HG03045 (cell line): ENCODE data around the gene RIMOC1.
"Not testable (repeated sequence)": the region's sequence is repeated elsewhere in the genome, so short reads cannot be mapped to it uniquely, and the experiment has no call there.

Source experiments
- ATAC-seq: cut with Tn5 transposase; IDR thresholded peaks from one replicate; pipeline ENCODE4 v1.9.1; 2021; ENCODE audit warnings: mild to moderate bottlenecking, moderate library complexity; ENCODE audit not compliant: unreplicated experiment

RIMOC1 gene

DNA sequence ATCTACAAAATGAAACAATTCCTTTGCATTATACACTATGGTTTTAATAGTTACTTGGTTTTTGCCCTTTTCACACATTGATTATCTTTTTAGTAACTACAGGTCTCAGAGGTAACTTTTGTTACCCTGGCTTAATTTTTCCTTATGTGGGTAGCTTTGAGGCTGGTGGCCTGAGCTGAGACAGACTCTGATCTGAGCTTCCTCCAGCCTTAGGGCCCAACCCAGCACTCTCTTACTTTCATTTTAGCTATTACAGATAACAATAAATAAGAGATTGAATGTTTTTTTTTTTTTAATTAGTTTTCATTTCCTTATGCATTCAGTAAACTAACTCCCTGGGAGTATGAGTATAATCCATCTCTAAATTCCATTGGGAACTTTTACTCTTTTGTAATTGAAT, 18.9 kb upstream of the RIMOC1 start:
- ATAC-seq: no peak

GRCh38 chr5:41891066-41891707, 13.0 kb upstream of the RIMOC1 start:
- no peak for ATAC-seq

DNA sequence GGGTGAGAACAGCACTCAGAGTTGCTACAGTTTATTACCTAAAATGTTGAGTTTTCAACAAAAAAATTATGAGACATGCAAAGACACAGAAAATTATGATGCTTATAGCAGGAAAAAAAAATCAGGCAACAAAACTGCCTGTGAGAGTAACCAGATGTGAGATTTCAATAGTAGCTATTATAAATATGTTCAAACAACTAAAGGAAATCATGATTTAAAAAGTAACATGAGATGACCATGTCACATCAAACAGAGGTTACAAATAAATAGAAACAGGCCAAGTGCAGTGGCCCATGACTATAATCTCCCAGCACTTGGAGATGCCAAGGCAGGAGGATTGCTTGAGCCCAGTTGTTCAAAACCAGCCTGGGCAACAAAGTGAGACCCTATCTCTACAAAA, 12.1 kb upstream of the RIMOC1 start:
- ATAC-seq: no peak

DNA sequence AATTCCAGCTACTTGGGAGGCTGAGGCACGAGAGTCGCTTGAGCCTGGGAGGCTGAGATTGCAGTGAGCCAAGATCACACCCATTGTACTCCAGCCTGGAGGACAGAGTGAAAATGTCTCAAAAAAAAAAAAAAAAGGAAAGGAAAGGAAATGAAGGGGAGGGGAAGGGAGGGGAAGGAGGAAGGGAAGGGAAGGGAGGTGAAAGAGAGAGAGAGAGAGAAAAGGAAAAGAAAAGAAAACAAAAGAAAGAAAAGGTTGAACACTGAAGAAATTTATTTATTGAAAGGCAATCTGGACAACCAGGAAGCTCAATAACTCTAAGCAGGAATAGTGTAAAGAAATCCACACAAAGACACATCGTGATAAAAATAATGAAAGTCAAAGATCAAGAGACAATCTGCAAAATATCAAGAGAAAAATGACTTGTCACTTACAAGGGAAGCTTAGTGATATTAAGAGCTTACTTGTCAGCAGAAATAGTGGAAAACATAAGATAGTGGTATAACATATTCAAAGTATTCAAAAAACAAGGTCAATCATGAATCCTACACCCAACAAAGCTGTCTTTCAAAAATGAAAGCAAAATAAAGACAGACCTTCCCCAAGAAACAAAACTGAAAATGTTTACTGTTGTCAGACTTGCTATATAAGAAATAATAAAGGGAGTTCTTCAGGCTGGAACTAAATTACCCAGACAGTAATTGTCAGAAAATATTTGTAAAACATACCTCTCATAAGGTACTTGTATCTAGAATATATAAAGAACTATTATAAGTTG, 10.9 kb upstream of the RIMOC1 start:
- ATAC-seq: no peak

GRCh38 chr5:41896230-41896629, 7.9 kb upstream of the RIMOC1 start:
- no peak for ATAC-seq

GRCh38 chr5:41903382-41903891, 707 bp upstream of the RIMOC1 start:
- no peak for ATAC-seq

DNA sequence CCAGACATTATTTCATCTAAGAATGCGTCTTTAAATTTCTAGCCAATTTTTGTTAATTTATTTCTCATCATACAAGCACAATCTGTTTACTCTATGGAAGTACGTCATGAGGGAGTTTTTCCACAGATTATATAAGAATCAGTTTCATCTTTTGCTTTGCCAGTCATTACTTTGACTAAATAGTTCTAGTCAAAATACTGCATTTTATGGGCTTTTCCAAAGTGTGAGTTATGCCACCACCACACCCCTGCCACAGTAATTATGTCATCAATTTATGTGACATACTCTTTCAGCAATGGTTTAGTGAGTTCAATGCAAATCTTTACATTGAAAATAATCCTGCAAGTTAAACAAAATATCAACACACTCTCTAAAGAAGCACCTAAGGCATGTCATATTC, 2.0 kb downstream of the RIMOC1 start:
- no peak for ATAC-seq

- ATAC-seq: no peak
These were observed 4.4 kb downstream of the RIMOC1 start for GRCh38 chr5:41908374-41909079.

DNA sequence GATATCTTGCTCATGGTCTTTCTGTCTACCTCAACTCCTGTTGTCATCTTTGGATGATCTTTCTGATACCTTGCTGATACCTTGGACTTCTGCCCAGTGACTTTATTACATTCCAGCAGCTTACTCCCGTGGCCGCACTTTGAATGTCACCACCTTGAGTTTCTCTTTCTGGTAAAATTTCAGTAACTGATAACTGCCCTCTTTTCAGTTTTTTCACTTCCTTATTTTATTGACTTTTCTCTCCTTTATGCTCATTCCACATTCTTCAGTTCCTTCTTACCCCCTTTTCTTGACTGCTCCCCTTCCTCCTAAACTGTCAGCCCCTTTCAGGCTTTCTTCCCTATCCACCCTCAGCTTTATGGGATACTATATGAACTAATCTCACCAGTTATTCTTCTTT, 14.0 kb downstream of the RIMOC1 start:
- ATAC-seq: no peak

DNA sequence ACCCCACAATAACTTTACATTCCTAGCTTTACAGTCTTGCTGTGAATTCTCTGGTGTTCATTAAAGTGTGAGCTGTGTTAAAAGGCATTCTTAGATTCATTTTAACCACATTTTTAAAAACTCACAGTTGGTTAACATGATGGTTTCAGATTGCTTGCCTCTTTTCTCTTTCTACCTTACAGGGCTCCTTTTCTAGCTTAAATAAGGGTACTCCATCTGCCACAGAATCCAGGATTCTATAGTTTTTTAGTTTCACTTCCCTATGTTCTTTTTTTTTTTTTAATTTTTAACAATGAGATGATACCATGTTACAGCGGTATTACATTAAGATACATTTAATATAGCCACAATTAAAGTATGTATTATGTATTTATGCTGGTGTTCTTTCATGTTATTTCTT, 17.0 kb downstream of the RIMOC1 start:
- no peak for ATAC-seq

GRCh38 chr5:41921874-41922273, 17.7 kb downstream of the RIMOC1 start:
- no peak for ATAC-seq

DNA sequence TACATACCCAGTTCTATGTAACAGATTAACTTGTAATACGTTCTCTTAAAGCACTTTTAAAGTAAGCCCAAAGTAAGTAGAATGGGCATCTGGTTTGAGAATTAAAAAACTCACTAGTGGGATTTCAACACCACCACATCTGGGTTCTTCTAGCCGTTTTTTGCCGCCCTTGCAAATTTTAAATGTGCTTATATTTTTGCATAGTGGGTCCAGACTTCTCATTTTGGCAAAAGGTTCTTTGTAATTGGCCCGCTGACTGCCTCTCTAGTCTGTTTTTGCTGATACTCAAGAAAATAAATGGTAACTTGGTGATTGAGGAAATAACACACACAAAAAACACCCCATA, 20.4 kb downstream of the RIMOC1 start:
- no peak for ATAC-seq

- ATAC-seq: peak; percentile 98
These were observed 20.9 kb downstream of the RIMOC1 start, which contains the start of gene FBXO4 for GRCh38 chr5:41924872-41925554. Gene FBXO4 (plus strand): TSS chr5:41925281. CDS start chr5:41925310, 29 bp downstream.

GRCh38 chr5:41925555-41925951, 21.4 kb downstream of the RIMOC1 start:
- peak; percentile 39 for ATAC-seq

DNA sequence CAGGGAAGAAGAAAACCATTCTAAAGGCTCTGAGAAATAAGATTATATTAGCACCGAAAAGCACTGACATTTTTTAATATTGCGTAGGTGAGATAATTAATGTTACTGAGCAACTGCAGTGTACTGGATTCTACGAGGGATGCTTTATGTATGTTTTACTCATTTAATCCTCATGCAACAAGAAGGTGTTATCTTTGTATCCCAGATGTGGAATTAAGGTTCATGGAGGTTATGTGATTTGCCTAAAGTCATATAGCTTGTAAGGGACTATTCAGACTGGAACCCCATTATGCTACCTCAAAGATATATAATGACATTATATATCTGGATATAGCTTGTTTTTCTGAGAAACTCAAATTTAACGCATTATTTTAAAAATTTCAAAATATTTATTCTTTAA, 23.5 kb downstream of the RIMOC1 start:
- ATAC-seq: no peak

- ATAC-seq: no peak
These were observed 24.9 kb downstream of the RIMOC1 start for GRCh38 chr5:41929035-41929434.

GRCh38 chr5:41932770-41933169, 28.6 kb downstream of the RIMOC1 start:
- no peak for ATAC-seq

- ATAC-seq: no peak
These were observed 31.4 kb downstream of the RIMOC1 start for GRCh38 chr5:41935544-41935943.

DNA sequence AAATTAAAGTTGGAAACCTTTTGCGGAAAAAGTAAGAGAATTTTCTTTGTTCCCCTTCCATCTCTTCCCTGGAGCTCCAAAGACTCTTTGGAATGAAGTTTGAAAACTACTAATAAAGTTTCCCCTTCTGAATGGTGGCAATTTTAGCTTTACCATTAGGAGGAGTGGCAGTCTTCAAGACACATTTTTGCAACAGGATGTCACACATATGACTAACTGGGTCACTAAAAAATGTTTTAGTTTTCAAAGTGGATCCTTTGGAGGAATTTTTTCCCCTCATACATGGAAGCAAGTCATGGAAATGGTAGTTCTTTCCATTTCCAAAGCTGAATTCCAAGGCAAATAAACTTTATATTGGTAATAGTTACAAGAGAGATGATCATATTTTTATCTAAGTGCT, 36.5 kb downstream of the RIMOC1 start:
- ATAC-seq: no peak

DNA sequence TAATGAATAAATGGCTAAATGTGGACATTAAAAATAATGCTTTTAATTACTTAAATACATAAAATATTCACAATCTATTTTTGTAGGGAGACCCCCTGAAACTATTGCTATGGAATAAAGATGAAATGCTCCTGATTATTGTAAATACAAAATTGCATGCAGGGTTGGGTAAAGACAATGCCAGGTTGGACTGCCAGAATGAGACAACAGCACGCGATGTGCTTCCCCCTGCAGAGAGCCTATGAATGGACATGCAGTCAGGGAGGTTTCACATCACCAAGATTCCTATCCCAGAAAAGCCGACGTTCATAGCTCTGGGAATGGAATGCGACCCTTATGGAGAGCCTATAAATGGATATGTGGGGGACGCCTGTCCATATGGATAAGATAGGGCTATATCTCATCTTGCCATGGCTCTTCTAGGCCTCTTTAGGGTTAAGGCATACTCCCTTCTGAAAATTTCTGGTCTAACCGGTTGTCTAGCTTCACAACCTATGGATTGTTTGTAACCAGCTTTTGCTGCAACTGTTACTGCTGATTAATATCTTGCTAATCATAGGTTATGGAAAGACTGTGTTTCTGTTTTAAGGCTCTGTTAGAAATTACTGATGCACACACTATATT, 41.3 kb downstream of the RIMOC1 start:
- ATAC-seq: not testable (repeated sequence)

- no peak for ATAC-seq
These were observed 47.1 kb downstream of the RIMOC1 start for GRCh38 chr5:41951224-41951623.
